Measurements from ENCODE around the gene PHYHD1. TPM values are rescaled to one million over a fixed set of nuclear protein-coding genes. Genes with fewer than 3 reads are reported as not detected.
A peak's percentile ranks its signal among the peaks of the same experiment; 100 is the strongest.

Gene PHYHD1
- total RNA-seq, 1 experiment from 2014 or later = 18.0 TPM

DNA sequence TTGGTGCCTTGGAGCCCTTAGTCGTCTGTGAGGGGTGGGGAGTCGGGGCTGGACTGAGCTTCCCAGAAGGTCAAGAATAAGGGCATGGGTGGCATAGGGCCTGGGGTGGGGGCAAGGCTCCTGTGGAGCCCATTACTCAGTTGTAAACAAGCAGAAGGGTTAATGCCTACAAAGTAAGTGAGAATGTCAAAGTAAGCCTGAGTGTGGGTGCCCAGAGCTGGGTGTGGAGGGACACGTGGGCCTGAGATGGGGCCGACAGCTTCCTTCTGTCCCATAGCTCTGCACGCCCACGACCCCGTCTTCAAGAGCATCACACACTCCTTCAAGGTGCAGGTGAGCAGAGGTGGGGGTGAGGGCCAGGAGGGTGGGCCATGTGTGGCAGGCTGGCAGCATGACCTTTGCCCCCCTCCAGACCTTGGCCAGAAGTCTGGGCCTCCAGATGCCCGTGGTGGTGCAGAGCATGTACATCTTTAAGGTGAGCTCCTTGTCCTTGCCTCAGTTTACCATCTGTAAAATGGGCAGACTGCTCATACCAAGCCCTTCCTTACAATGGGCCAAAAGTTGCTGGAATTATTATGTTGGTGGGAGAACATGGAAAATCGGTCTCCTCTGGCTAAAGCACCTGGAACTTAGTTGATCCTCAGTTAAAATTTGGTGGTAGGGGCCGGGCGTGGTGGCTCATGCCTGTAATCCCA, 15.5 kb downstream of the PHYHD1 start:
- Histone ChIP-seq H3K79me1 (ENCODE audit: insufficient read depth, low read depth, low read length, poor library complexity, severe bottlenecking) (no peaks in the 10 kb centered on the region), H2BK20ac (ENCODE audit: low read depth, low read length, poor library complexity, severe bottlenecking) (no peak overlapping the region), H3K27ac (ENCODE audit: insufficient read length, low read depth, low read length) (no peak overlapping the region), H4K8ac (replicated peaks; ENCODE audit: insufficient read length, low read depth, low read length) (no peak overlapping the region), H3K14ac (ENCODE audit: insufficient read depth, low read length) (no peak overlapping the region), H3K4me2 (ENCODE audit: insufficient read depth, insufficient read length, low read length) (no peak overlapping the region), H3K23me2 (ENCODE audit: insufficient read length, low read depth, low read length, poor library complexity, severe bottlenecking) (no peaks in the 10 kb centered on the region), H3K4me1 (ENCODE audit: insufficient read depth, low read length) (no peaks in the 10 kb centered on the region), H3K4ac (ENCODE audit: low read depth, low read length) (no peak overlapping the region), H2AK5ac (ENCODE audit: insufficient read length, low read length) (no peak overlapping the region), H2BK12ac (ENCODE audit: insufficient read length, low read depth, low read length) (no peak overlapping the region), H2BK15ac (ENCODE audit: low read depth, low read length) (no peak overlapping the region), H2BK120ac (ENCODE audit: low read depth, low read length, poor library complexity, severe bottlenecking) (no peak overlapping the region), H3K18ac (ENCODE audit: insufficient read length, low read depth, low read length) (no peak overlapping the region), H3K79me2 (ENCODE audit: insufficient read depth, low read length) (no peaks in the 10 kb centered on the region), H3K56ac (ENCODE audit: insufficient read length, low read depth, low read length) (no peak overlapping the region), H3T11ph (ENCODE audit: low read length) (no peak overlapping the region), H4K91ac (ENCODE audit: insufficient read length, low read depth, low read length) (no peak overlapping the region), H4K5ac (ENCODE audit: insufficient read length, low read depth, low read length) (no peak overlapping the region), H3K9me3 (ENCODE audit: control insufficient read depth, low read depth, low read length) (no peaks in the 10 kb centered on the region), H2AFZ (ENCODE audit: low read length) (no peak overlapping the region), H3K9ac (ENCODE audit: extremely low read depth, insufficient read length, low read length) (no peak overlapping the region), H4K20me1 (ENCODE audit: control insufficient read depth, insufficient read depth, insufficient read length) (no peaks in the 10 kb centered on the region), H3K27me3 (ENCODE audit: insufficient read depth, low read length) (no peaks in the 10 kb centered on the region), H2BK5ac (ENCODE audit: insufficient read length, low read length) (no peak overlapping the region), H3K23ac (ENCODE audit: insufficient read length, low read depth, low read length) (no peak overlapping the region)
- H3K4me1 Mint-ChIP-seq = no peaks in the 10 kb centered on the region
- TF ChIP-seq, protein P1, sequence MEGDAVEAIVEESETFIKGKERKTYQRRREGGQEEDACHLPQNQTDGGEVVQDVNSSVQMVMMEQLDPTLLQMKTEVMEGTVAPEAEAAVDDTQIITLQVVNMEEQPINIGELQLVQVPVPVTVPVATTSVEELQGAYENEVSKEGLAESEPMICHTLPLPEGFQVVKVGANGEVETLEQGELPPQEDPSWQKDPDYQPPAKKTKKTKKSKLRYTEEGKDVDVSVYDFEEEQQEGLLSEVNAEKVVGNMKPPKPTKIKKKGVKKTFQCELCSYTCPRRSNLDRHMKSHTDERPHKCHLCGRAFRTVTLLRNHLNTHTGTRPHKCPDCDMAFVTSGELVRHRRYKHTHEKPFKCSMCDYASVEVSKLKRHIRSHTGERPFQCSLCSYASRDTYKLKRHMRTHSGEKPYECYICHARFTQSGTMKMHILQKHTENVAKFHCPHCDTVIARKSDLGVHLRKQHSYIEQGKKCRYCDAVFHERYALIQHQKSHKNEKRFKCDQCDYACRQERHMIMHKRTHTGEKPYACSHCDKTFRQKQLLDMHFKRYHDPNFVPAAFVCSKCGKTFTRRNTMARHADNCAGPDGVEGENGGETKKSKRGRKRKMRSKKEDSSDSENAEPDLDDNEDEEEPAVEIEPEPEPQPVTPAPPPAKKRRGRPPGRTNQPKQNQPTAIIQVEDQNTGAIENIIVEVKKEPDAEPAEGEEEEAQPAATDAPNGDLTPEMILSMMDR (conservative IDR thresholded peaks at IDR 0.05) = no peak
- DNase-seq = peak; percentile 22
- no CpG with 5 or more reads among the region's 11 CpGs for WGBS (ENCODE audit: extremely low coverage, insufficient read length, low lambda C conversion rate)
- no peaks in the 10 kb centered on the region; the same call in 1 of the 2 replicates for H3K27me3 Mint-ChIP-seq (ENCODE audit: low read depth)
- H3K36me3 Mint-ChIP-seq (ENCODE audit: insufficient read depth in 1 of 3, low read depth in 3 of 3) = no peaks in the 10 kb centered on the region; a peak in 1 of 7 replicates
- no peaks in the 10 kb centered on the region for H3K9me3 Mint-ChIP-seq
- no peak overlapping the region for H3K4me3 Mint-ChIP-seq
- H3K27ac Mint-ChIP-seq = no peak overlapping the region
